Gastrocnemius medialis (tissue), 4 donors: ENCODE data around the gene ESPL1.

Experiments used
- CTCF ChIP-seq, 5 experiments: fragments of 450-650 bp in 3 of 5; fragments of 200-600 bp in 2 of 5; sonication (generic) in 2 of 5; IDR thresholded peaks in 4 of 5; conservative IDR thresholded peaks in 1 of 5; 1 replicate in 4 of 5; 2 replicates in 1 of 5; pipeline ENCODE4 v1.5.1; 2016 to 2019; ENCODE audit warnings: antibody characterized with exemption in 5 of 5, mild to moderate bottlenecking in 3 of 5, moderate library complexity in 3 of 5
- POLR2A ChIP-seq, 2 donors: fragments of 450-650 bp; IDR thresholded peaks; one replicate each; pipeline ENCODE4 v1.6.1; 2017; ENCODE audit warnings: antibody characterized with exemption in 2 of 2, mild to moderate bottlenecking in 2 of 2, moderate library complexity in 2 of 2

- TF ChIP-seq CTCF (IDR thresholded peaks at IDR 0.05 in 4 of 5, conservative IDR thresholded peaks at IDR 0.05 in 1 of 5) (no peak), POLR2A (IDR thresholded peaks at IDR 0.05) (no peak)
Observed at GRCh38 chr12:53245286-53245685, 22.8 kb upstream of the ESPL1 start.
